Pulmonary artery endothelial cell (primary cell): ENCODE results near the gene THTPA. TPM values are rescaled to one million over a fixed set of nuclear protein-coding genes. Genes with fewer than 3 reads are reported as not detected.

ENCODE experiments used
- DNase-seq: peaks from one replicate; pipeline ENCODE4 v3.0.0-alpha.2; 2011; ENCODE audit warnings: low read depth, low spot score
- total RNA-seq: library from RNA; depleted of rRNA; stranded (reverse); fragments of >200 nt; gene quantifications from 2 replicates; pipeline ENCODE4 v1.2.3, GENCODE V29; 2014

The THTPA gene
- total RNA-seq, 1 donor from 2014 or later = 12.2 TPM

- peak; percentile 30 for DNase-seq
Observed at GRCh38 chr14:23551266-23552028, 4.6 kb upstream of the THTPA start, which contains the start of gene ZFHX2. Gene ZFHX2, minus strand, starts transcription at chr14:23551765. Its CDS starts 16,440 bp downstream, at chr14:23535325.

GRCh38 chr14:23555533-23555881, 564 bp upstream of the THTPA start:
- DNase-seq = no peak

GRCh38 chr14:23556700-23557440, 799 bp downstream of the THTPA start:
- no peak for DNase-seq

GRCh38 chr14:23557521-23557920, 1.4 kb downstream of the THTPA start:
- DNase-seq = no peak

DNA sequence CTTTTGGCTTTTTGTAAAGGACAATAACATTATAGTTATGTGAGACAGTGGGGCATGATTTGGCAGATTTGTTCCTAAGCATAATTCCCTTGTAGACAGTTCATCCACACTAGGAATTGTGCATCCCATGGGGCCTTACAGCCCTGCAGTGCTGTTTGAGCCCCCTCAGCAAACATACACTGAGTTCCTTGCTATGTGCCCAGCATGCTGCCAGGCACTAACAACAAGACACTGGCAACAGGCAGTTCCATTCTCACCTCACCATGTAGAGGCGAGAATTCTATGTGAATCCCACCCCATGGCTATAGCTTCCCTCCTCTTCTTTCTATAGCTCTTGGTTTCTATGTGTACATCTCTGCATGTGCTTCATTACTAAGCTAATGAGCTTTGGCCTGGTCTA, 1.9 kb downstream of the THTPA start:
- no peak for DNase-seq

- no peak for DNase-seq
Observed at GRCh38 chr14:23558346-23559009, 2.4 kb downstream of the THTPA start.

DNA sequence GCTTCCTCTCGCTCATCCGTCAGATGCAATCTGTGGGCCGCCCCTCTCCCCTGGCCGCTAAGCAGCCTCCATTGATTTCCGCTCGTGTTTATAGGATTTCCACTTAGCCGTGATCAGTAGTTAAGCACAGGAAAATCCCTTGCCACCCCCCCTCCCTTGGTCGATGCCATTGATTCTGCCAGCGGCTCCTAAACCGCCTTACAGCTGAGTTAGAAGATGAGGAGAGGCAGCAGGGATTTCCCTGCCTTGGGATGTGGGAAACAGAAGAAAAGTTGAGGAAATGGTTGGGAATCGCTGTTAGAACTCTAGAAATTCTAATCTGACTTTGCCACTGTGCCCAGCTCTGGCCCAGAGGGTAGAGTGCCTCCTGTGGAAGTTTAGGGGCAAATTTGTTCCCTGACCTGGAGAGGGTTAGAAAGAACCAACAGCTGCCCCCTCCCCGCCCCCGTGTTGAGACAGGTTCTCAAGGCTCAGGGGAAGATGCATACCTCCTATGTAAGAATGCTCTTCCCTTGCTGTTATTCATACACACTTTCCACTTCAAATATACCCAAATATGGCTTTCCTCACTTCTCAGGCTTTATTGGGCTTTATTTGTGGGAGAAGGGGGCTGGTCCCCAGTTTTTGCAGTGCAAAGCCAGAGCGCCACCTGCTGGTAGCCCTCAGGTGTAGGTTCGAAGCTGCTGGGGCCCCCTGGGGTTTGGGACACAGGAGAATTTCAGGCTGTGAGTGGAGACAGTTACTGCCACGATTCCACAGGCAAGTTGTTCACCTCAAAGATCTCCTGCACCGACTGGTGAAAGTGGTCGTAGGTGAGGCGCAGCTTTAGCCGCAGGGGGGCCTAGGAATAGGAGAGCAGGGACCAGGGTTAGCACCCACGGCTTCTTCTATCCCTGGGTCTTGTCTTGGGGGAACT, 3.2 kb downstream of the THTPA start:
- no peak for DNase-seq

DNA sequence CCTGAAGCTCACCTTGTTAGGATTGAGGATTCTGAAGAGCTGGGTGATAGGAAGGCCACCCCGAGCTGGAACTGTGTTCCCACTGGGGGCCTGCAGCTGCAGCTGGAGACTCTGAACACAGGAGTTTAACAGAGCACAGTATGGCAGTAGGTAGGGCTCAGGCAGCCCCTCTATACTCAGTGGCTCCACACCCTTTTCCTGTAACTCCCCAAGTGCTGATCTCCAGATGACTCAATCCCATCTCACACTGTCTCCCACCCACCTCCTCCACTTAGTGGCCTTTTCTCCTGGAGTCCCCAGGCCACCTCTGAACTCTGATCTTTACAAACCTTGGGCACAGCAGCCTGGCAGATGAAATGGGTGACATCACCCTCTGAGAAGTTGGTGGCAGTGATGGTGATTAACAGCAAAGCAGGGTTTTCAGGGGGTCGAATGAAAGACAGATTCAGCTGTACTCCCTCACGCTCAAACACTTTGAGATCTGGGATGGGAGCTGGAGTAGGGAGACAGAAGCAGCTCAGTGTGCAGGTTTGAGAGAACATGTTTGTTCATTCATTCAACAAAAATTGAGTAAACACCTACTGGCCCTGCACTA, 4.0 kb downstream of the THTPA start:
- DNase-seq = no peak

- DNase-seq = no peak
Observed at GRCh38 chr14:23561259-23561658, 5.2 kb downstream of the THTPA start.

DNA sequence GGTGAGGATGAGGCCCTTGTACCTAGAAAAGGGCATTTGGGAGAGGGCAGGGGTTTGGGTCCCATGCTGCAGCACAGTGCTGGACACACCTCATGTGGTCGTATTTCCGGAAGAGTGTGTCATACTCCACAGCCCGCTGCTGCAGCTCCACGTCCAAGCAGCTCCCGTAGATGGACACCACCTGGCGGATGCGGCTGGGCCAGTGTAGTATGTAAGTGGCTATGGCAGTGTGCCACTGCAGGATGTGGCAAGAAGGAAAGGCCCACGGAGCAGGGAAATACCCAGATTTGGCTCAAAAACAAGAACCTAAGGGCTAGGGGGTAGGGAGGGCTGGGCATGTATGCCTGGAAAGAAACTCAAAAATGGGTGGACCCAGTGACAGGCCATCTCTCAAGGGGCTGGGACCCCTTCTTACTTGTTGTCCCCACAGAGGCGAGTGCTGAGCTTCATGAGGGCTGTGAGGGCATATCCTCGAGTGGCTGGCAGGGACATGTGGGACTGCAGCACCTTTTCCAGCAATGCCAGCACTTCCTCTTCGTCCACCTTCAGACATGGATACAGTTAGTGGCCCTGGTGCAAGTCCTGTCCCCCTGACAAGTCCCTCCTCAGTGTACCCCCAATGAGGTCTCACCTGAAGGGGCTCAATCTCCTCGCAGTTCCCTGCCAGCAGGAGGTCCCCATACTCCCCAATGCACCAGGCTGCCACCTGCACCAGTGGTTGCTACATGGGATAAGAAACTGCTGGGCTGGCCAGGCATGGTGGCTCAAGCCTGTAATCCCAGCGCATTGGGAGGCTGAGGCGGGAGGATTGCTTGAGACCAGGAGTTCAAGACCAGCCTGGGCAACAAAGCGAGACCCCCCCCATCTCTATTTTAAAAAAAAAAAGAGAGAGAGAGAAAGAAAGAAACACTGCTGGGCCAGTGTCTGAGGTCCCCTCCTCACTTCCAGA, 6.1 kb downstream of the THTPA start:
- no peak for DNase-seq

GRCh38 chr14:23562822-23563472, 6.9 kb downstream of the THTPA start:
- no peak for DNase-seq

DNA sequence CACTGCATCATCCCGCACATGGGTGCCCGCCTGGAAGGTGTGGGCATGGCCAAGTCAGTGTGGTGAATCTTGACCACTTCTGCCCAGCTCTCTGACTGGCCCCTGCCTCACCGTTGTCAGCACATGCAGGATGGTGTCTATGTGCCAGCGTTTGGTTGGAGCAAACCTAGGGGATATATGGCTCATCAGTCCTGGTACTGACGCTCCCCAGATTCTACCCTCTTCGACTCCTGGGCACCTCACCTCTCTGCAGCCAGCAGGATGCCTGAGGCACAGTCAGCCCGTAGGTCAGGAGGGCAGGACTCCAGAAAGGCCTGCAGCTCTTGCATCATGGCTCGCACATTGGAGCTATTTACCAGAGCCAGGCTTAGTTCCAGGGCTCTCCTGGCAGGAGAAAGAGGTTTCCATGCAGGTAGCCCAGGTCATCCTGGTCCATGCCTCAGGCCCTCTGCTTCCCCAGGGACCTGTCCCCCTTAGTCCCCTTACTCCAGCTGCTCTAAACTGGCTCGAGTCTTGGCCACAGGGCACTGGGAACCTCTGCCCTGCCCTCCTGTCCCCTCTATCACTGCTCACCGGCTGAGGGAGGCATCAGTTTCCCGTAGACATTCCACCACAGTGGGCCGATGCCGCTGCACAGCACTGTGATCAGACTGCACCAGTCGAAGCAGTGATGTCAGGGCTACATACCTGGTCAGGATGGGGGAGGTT, 7.6 kb downstream of the THTPA start:
- DNase-seq = no peak

- no peak for DNase-seq
Observed at GRCh38 chr14:23564181-23564812, 8.2 kb downstream of the THTPA start.

DNA sequence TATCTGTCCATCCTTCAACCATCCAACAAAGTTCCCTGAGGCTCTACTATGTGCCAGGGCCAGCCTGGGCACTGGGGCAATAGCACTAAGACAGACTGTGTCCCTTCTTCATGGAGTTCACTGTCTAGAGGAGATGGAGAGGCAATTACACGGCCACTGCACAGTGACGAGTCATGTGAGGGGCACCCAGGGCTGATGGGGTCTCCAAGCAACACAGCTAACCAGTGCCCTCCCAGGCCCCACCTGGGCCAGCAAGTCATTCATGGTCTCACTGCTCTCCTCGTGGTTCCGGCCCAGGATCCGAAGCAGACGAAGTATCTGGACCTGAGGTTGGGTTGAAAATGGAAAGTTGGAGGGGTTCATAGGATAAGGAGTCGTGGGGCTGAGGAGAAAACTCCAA, 8.8 kb downstream of the THTPA start:
- no peak for DNase-seq

DNA sequence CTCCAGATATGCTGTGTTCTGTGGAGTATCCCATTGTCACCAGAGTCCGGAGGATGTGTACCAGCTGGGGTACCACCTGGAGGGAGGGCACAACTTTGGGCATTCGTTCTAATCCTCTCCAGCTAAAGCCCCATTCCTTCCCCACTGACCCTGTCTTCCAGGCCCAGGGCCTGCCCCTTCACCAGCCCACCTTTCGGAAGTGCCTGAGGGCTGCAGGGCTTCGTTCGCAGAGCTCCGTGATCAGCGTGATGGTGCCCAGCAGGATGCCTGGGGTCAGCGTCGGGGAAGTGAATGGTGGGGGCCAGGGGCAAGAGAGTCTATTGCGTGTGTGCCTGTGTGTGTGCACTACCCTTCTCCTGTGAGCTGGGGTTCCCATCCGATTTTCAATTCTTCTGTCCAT, 9.6 kb downstream of the THTPA start:
- no peak for DNase-seq

DNA sequence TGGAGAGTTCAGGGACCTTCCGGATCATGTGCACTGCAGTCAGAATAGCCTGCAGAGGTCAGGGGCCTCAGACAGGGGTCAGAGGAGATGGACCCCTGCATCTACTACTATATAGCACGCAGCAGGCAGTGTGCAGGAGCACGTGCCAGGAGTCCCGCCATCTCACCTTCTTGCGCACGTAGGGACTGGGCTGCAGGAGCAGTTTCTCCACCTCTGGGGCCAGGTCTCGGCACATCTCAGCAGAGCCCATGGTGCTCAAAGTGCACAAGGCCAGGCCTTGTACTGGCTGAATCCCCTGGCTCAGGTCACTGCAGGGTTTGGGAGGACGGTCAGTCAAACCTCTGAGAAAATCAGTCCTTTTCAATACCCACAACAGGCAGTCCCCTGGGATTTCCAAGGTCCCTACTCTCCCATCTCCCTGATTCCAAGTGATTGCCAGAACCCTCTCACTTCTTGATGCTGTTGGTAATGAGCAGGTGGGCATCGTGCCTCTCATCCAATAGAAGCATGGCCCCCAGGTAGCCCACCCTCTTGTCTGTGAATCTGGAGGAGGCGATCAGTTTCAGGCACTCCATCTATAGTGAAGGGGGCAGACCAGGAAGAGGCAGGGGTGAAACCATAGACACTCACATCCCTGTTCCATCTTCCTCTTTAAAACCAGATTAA, 10.2 kb downstream of the THTPA start:
- DNase-seq = no peak

- DNase-seq = no peak
Observed at GRCh38 chr14:23566778-23567185, 10.7 kb downstream of the THTPA start.
